GM12892 (cell line): ENCODE data around the gene LYPD6B.

Source experiments
- POLR2AphosphoS5 ChIP-seq: IDR thresholded peaks from 2 replicates; pipeline ENCODE4 v1.6.1; 2011; ENCODE audit warnings: low read depth, low read length, control low read depth
- TAF1 ChIP-seq: IDR thresholded peaks from 2 replicates; pipeline ENCODE4 v1.6.1; 2011; ENCODE audit warnings: low read depth, mild to moderate bottlenecking, control low read depth, low read length, borderline replicate concordance

DNA sequence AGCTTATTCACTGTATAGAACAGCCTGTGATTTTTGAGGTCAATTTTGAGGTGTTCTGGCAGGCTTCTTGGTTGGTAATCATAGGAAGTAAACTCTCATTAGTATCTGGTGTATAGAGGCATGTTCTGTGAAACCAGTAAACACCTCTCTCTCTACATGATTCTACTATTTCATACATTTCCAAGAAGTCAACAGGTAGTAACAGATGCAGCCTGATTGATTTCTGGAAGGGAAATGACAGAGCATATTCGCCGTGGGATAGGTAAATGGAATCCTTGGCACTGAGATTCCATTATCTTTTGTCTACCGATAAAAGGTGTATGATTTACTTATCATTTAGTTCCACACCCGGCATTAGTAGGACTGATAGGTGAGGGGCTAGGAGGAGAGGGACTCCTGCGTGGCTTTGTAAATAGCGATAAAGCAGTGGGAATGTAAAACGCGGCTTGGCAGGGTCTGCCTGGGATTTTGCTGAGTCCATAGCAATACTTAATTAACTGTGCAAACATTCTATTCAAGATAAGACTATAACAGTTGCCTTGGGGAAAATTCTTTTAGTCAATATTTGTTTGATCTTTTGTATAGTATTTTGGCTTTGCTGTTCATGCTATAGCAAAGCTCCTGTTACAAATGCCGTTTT, 32.3 kb downstream of the LYPD6B start:
- TF ChIP-seq TAF1 (no peak), POLR2AphosphoS5 (no peak)
